DND-41 (cell line): ENCODE measurements around the gene TTC28.

Source experiments
- CTCF ChIP-seq: IDR thresholded peaks from 2 replicates; pipeline ENCODE4 v1.5.1; 2012; ENCODE audit warnings: borderline replicate concordance, low read length, moderate library complexity, mild to moderate bottlenecking; ENCODE audit not compliant: poor library complexity, severe bottlenecking; ENCODE audit errors: extremely low read depth
- EZH2 ChIP-seq: IDR thresholded peaks from 3 replicates; pipeline ENCODE4 v1.6.1; 2012; ENCODE audit warnings: borderline replicate concordance, low read depth, mild to moderate bottlenecking, moderate library complexity, low read length, inconsistent platforms; ENCODE audit not compliant: severe bottlenecking

DNA sequence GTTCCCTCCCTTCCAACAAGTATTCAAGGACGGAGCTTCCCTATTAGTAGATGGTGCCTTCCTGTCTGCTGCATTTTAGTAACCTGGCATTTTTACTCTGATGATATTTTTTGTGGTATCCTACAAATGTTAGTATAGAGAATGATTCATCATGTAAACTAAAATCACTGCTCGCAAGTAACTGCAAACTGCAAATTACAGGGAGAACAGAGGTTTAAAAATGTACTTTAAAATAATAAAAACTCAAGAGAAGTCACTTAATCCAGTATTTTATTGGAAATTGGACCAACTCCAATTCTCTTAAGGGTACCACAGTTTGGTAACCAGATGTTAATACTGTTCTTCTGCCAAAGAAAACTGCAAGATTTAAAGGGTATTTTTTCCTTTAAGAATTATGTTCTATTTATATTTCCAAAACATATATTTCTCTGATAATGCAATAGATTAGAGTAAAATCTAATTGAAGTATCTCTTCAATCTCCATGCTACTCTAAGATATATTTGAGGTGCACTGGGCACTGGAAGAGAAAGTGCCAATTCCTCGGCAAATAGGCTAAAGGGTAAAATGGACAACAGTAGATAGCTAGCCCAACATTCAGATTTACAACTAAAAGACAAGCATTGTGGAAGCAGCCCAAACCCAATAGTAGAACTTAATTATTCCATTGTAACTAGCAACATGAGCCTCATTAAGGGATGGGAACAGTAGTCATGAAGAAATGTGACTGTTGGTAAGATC lies 298.0 kb downstream of the TTC28 start:
- TF ChIP-seq EZH2 (no peak), CTCF (no peak)
